HepG2 (cell line): ENCODE measurements around the gene NOTUM. TPM values are rescaled to one million over a fixed set of nuclear protein-coding genes. Genes with fewer than 3 reads are reported as not detected.

Source experiments
- CHCHD3 ChIP-seq: sonication (generic); formaldehyde crosslinking; IDR thresholded peaks from 2 replicates; pipeline ENCODE4 v1.8.0; 2022; ENCODE audit warnings: mild to moderate bottlenecking, missing genetic modification reagents, moderate library complexity
- HMGXB4 ChIP-seq, 2 experiments: sonication (generic) in 1 of 2; formaldehyde crosslinking in 1 of 2; IDR thresholded peaks; 2 replicates each; pipeline versions ENCODE4 v1.4.0 to v1.6.1; 2018 to 2020; ENCODE audit warnings: missing genetic modification reagents in 2 of 2, borderline replicate concordance in 1 of 2, low read depth in 1 of 2, mild to moderate bottlenecking in 1 of 2, missing biosample characterization in 1 of 2
- MTA1 ChIP-seq: sonication (generic); formaldehyde crosslinking; IDR thresholded peaks from 2 replicates; pipeline ENCODE4 v1.4.0; 2020; ENCODE audit warnings: missing genetic modification reagents, mild to moderate bottlenecking, borderline replicate concordance
- RFXANK ChIP-seq: IDR thresholded peaks from 2 replicates; pipeline ENCODE4 v1.6.1; 2016
- SMARCE1 ChIP-seq: fragments of 450-650 bp; IDR thresholded peaks from 2 replicates; pipeline ENCODE4 v1.6.1; 2017; ENCODE audit warnings: borderline replicate concordance
- TCF12 ChIP-seq, 2 experiments: fragments of 450-650 bp in 1 of 2; sonication (generic) in 1 of 2; formaldehyde crosslinking in 1 of 2; IDR thresholded peaks; 2 replicates each; pipeline versions ENCODE4 v1.6.1 to v1.8.0; 2017 to 2022; ENCODE audit warnings: antibody characterized with exemption in 1 of 2, mild to moderate bottlenecking in 1 of 2, missing genetic modification reagents in 1 of 2, moderate library complexity in 1 of 2
- ZNF761 ChIP-seq: sonication (generic); formaldehyde crosslinking; conservative IDR thresholded peaks from 2 replicates; pipeline ENCODE4 v1.4.0; 2020; ENCODE audit warnings: mild to moderate bottlenecking, missing genetic modification reagents
- polyA plus RNA-seq, 8 experiments: library from polyadenylated mRNA; depleted of rRNA in 3 of 8; stranded (reverse) in 7 of 8; unstranded in 1 of 8; fragments of >200 nt; fragmentation: Illumina TruSeq in 4 of 8; extraction: Trizol in 4 of 8; gene quantifications; 2 replicates each; pipeline versions ENCODE4 v1.2.1 to v1.2.3, GENCODE V29; 2011 to 2016; ENCODE audit warnings: low read depth in 4 of 8, missing spikeins in 1 of 8, mixed read lengths in 1 of 8; ENCODE audit not compliant: insufficient read depth in 1 of 8
- total RNA-seq, 5 experiments: library from RNA; depleted of rRNA; stranded (reverse); fragments of >200 nt; fragmentation: Illumina TruSeq; extraction: Trizol; gene quantifications; 2 replicates each; pipeline ENCODE4 v1.2.3, GENCODE V29; 2016; ENCODE audit warnings: low read depth in 1 of 5
- TF ChIP-seq, protein P1 (sequence below): IDR thresholded peaks from 2 replicates; pipeline ENCODE4 v1.6.1; 2016; ENCODE audit warnings: mild to moderate bottlenecking
- TF ChIP-seq, protein P2 (sequence below): sonication (generic); formaldehyde crosslinking; IDR thresholded peaks from 2 replicates; pipeline ENCODE4 v1.8.0; 2023; ENCODE audit warnings: mild to moderate bottlenecking, missing genetic modification reagents
- TF ChIP-seq, protein P3 (sequence below): sonication (generic); formaldehyde crosslinking; conservative IDR thresholded peaks from 2 replicates; pipeline ENCODE4 v1.8.1; 2023; ENCODE audit warnings: missing genetic modification reagents

NOTUM gene
- total and polyA plus RNA-seq, 2 of the 13 experiments (the other 11 are each of a cell fraction or from before 2014, with no cell fraction given) = 150 to 160 TPM

- TF ChIP-seq TCF12 (IDR thresholded peaks at IDR 0.05) = no peak
- TF ChIP-seq TCF12 (CRISPR knock-in tag; IDR thresholded peaks at IDR 0.05) = peak; percentile 51; the same call in 1 of the 2 replicates
- TF ChIP-seq HMGXB4 (CRISPR knock-in tag; IDR thresholded peaks at IDR 0.05; ENCODE audit: borderline replicate concordance in 1 of 2, low read depth in 1 of 2) = peak; percentile 10 to 45; a peak in 1 of 4 replicates
- TF ChIP-seq CHCHD3 (CRISPR knock-in tag) = peak; percentile 41; the same call in 1 of the 2 replicates
- TF ChIP-seq ZNF761 (CRISPR knock-in tag) = 0 out of 2 replicates have a peak, but pooled peaks have one; percentile 14
- TF ChIP-seq, protein P1, sequence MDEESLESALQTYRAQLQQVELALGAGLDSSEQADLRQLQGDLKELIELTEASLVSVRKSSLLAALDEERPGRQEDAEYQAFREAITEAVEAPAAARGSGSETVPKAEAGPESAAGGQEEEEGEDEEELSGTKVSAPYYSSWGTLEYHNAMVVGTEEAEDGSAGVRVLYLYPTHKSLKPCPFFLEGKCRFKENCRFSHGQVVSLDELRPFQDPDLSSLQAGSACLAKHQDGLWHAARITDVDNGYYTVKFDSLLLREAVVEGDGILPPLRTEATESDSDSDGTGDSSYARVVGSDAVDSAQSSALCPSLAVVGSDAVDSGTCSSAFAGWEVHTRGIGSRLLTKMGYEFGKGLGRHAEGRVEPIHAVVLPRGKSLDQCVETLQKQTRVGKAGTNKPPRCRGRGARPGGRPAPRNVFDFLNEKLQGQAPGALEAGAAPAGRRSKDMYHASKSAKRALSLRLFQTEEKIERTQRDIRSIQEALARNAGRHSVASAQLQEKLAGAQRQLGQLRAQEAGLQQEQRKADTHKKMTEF (CRISPR knock-in tag) = peak; percentile 13; the same call in 1 of the 2 replicates
- no peak for TF ChIP-seq RFXANK (CRISPR knock-in tag)
- TF ChIP-seq MTA1 (CRISPR knock-in tag) = 0 out of 2 replicates have a peak, but pooled peaks have one; percentile 16
- TF ChIP-seq, protein P2, sequence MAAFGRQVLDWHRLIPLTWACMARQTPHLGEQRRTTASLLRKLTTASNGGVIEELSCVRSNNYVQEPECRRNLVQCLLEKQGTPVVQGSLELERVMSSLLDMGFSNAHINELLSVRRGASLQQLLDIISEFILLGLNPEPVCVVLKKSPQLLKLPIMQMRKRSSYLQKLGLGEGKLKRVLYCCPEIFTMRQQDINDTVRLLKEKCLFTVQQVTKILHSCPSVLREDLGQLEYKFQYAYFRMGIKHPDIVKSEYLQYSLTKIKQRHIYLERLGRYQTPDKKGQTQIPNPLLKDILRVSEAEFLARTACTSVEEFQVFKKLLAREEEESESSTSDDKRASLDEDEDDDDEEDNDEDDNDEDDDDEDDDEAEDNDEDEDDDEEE (CRISPR knock-in tag) = no peak
- no peak for TF ChIP-seq SMARCE1
- TF ChIP-seq, protein P3, sequence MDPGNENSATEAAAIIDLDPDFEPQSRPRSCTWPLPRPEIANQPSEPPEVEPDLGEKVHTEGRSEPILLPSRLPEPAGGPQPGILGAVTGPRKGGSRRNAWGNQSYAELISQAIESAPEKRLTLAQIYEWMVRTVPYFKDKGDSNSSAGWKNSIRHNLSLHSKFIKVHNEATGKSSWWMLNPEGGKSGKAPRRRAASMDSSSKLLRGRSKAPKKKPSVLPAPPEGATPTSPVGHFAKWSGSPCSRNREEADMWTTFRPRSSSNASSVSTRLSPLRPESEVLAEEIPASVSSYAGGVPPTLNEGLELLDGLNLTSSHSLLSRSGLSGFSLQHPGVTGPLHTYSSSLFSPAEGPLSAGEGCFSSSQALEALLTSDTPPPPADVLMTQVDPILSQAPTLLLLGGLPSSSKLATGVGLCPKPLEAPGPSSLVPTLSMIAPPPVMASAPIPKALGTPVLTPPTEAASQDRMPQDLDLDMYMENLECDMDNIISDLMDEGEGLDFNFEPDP = no peak
These were observed 43.2 kb downstream of the NOTUM start, which contains the start of gene SIRT7 (continued) for GRCh38 chr17:81917565-81918332.
